K562 (cell line): Measurements from ENCODE around the gene SNRNP40. TPM values are rescaled to one million over a fixed set of nuclear protein-coding genes. Genes with fewer than 3 reads are reported as not detected.

Experiments
- CHD4 ChIP-seq: fragments of 200-600 bp; sonication (generic); IDR thresholded peaks from 3 replicates; pipeline ENCODE4 v1.6.1; 2012; ENCODE audit warnings: low read depth, mild to moderate bottlenecking, mixed read lengths, low read length, inconsistent platforms; ENCODE audit not compliant: insufficient read depth, insufficient replicate concordance, poor library complexity, severe bottlenecking
- HNRNPK ChIP-seq: fragments of 200-400 bp; formaldehyde crosslinking; IDR thresholded peaks from one replicate; pipeline ENCODE4 v1.6.1; 2018; ENCODE audit warnings: mild to moderate bottlenecking, low read depth, low read length; ENCODE audit not compliant: poor library complexity, severe bottlenecking
- TAF9B ChIP-seq: fragments of 450-650 bp; IDR thresholded peaks from 2 replicates; pipeline ENCODE4 v1.6.1; 2018; ENCODE audit warnings: mild to moderate bottlenecking; ENCODE audit not compliant: partially characterized antibody
- ZBTB1 ChIP-seq: sonication (generic); formaldehyde crosslinking; IDR thresholded peaks from 2 replicates; pipeline ENCODE4 v1.8.1; 2023; ENCODE audit warnings: missing genetic modification reagents, low read depth, mild to moderate bottlenecking, borderline replicate concordance
- ZNF12 ChIP-seq: sonication (generic); formaldehyde crosslinking; IDR thresholded peaks from 2 replicates; pipeline ENCODE4 v1.4.0; 2020; ENCODE audit warnings: mild to moderate bottlenecking, missing genetic modification reagents
- ZNF23 ChIP-seq: fragments of 250-450 bp; sonication (Bioruptor Pico); IDR thresholded peaks from 2 replicates; pipeline ENCODE4 v1.4.0; 2020; ENCODE audit warnings: mild to moderate bottlenecking
- ZNF3 ChIP-seq: fragments of 250-450 bp; sonication (Bioruptor Pico); IDR thresholded peaks from 2 replicates; pipeline ENCODE4 v1.5.0; 2021; ENCODE audit warnings: mild to moderate bottlenecking, moderate library complexity
- polyA plus RNA-seq, 8 experiments: library from polyadenylated mRNA; depleted of rRNA in 4 of 8; stranded (reverse) in 5 of 8; unstranded in 3 of 8; fragments of >200 nt; fragmentation: Nextera tagmentation in 2 of 8; fragmentation: Illumina TruSeq in 1 of 8; extraction: Ambion mirVana in 2 of 8; extraction: Trizol in 1 of 8; gene quantifications; 2 replicates each; pipeline versions ENCODE4 v1.2.1 to v1.2.3, GENCODE V29; 2011 to 2014; ENCODE audit warnings: inconsistent platforms in 1 of 8, missing spikeins in 1 of 8
- total RNA-seq, 7 experiments: library from RNA; depleted of rRNA in 6 of 7; stranded (reverse); fragments of >200 nt in 6 of 7; fragmentation: Illumina TruSeq in 2 of 7; extraction: Trizol in 2 of 7; gene quantifications; 2 replicates each; pipeline versions ENCODE4 v1.2.1 to v1.2.3, GENCODE V29; 2011 to 2021; ENCODE audit warnings: low replicate concordance in 1 of 7
- TF ChIP-seq, protein P1 (sequence below): sonication (generic); formaldehyde crosslinking; IDR thresholded peaks from 2 replicates; pipeline ENCODE4 v1.8.1; 2023; ENCODE audit warnings: mild to moderate bottlenecking, missing genetic modification reagents
- TF ChIP-seq, protein P2 (sequence below): fragments of 450-650 bp; IDR thresholded peaks from 2 replicates; pipeline ENCODE4 v1.6.1; 2016; ENCODE audit warnings: mild to moderate bottlenecking, moderate library complexity
- TF ChIP-seq, protein P3 (sequence below): fragments of 250-450 bp; sonication (Bioruptor Pico); IDR thresholded peaks from 2 replicates; pipeline ENCODE4 v1.4.0; 2020

SNRNP40 gene
- total and polyA plus RNA-seq, 9 of the 15 experiments (the other 6 are each of a cell fraction or from before 2014, with no cell fraction given), result 48.7 to 278 (median 163) TPM

DNA sequence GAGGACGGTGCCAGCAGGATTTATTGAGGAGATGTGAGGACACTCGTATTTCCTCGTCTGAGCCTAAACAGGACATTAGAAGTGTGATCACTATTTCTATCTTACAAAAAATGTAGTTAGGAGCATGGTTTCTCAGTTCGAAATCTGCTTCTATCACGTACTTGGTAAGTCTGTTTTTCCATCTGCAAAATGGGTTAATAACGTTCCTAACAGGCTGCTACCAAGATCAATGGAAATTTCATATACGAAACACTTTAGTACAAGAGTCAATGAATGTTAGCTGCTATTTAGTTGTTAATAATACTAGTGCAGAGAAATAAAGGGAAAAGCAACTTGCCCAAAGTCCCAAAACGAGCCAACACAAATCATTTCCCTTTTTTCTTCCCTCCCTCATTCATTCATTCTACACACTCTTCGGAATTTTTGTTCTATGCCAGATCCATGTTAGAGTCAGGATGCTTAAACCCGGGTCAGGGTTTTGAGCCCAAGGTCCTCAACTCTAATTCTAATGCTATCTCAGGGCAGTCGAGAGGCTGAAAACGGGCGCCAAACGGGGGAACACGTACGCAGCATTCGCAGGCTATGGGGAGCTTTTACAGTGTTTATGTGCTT lies 608 bp downstream of the SNRNP40 start (continued):
- TF ChIP-seq ZBTB1 (CRISPR knock-in tag) (no peak), TAF9B (no peak), HNRNPK (no peak), ZNF23 (CRISPR knock-in tag) (no peak), ZNF3 (CRISPR knock-in tag) (no peak), CHD4 (no peak), ZNF12 (no peak)
- TF ChIP-seq, protein P1, sequence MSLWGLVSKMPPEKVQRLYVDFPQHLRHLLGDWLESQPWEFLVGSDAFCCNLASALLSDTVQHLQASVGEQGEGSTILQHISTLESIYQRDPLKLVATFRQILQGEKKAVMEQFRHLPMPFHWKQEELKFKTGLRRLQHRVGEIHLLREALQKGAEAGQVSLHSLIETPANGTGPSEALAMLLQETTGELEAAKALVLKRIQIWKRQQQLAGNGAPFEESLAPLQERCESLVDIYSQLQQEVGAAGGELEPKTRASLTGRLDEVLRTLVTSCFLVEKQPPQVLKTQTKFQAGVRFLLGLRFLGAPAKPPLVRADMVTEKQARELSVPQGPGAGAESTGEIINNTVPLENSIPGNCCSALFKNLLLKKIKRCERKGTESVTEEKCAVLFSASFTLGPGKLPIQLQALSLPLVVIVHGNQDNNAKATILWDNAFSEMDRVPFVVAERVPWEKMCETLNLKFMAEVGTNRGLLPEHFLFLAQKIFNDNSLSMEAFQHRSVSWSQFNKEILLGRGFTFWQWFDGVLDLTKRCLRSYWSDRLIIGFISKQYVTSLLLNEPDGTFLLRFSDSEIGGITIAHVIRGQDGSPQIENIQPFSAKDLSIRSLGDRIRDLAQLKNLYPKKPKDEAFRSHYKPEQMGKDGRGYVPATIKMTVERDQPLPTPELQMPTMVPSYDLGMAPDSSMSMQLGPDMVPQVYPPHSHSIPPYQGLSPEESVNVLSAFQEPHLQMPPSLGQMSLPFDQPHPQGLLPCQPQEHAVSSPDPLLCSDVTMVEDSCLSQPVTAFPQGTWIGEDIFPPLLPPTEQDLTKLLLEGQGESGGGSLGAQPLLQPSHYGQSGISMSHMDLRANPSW (CRISPR knock-in tag), result no peak
- TF ChIP-seq, protein P2, sequence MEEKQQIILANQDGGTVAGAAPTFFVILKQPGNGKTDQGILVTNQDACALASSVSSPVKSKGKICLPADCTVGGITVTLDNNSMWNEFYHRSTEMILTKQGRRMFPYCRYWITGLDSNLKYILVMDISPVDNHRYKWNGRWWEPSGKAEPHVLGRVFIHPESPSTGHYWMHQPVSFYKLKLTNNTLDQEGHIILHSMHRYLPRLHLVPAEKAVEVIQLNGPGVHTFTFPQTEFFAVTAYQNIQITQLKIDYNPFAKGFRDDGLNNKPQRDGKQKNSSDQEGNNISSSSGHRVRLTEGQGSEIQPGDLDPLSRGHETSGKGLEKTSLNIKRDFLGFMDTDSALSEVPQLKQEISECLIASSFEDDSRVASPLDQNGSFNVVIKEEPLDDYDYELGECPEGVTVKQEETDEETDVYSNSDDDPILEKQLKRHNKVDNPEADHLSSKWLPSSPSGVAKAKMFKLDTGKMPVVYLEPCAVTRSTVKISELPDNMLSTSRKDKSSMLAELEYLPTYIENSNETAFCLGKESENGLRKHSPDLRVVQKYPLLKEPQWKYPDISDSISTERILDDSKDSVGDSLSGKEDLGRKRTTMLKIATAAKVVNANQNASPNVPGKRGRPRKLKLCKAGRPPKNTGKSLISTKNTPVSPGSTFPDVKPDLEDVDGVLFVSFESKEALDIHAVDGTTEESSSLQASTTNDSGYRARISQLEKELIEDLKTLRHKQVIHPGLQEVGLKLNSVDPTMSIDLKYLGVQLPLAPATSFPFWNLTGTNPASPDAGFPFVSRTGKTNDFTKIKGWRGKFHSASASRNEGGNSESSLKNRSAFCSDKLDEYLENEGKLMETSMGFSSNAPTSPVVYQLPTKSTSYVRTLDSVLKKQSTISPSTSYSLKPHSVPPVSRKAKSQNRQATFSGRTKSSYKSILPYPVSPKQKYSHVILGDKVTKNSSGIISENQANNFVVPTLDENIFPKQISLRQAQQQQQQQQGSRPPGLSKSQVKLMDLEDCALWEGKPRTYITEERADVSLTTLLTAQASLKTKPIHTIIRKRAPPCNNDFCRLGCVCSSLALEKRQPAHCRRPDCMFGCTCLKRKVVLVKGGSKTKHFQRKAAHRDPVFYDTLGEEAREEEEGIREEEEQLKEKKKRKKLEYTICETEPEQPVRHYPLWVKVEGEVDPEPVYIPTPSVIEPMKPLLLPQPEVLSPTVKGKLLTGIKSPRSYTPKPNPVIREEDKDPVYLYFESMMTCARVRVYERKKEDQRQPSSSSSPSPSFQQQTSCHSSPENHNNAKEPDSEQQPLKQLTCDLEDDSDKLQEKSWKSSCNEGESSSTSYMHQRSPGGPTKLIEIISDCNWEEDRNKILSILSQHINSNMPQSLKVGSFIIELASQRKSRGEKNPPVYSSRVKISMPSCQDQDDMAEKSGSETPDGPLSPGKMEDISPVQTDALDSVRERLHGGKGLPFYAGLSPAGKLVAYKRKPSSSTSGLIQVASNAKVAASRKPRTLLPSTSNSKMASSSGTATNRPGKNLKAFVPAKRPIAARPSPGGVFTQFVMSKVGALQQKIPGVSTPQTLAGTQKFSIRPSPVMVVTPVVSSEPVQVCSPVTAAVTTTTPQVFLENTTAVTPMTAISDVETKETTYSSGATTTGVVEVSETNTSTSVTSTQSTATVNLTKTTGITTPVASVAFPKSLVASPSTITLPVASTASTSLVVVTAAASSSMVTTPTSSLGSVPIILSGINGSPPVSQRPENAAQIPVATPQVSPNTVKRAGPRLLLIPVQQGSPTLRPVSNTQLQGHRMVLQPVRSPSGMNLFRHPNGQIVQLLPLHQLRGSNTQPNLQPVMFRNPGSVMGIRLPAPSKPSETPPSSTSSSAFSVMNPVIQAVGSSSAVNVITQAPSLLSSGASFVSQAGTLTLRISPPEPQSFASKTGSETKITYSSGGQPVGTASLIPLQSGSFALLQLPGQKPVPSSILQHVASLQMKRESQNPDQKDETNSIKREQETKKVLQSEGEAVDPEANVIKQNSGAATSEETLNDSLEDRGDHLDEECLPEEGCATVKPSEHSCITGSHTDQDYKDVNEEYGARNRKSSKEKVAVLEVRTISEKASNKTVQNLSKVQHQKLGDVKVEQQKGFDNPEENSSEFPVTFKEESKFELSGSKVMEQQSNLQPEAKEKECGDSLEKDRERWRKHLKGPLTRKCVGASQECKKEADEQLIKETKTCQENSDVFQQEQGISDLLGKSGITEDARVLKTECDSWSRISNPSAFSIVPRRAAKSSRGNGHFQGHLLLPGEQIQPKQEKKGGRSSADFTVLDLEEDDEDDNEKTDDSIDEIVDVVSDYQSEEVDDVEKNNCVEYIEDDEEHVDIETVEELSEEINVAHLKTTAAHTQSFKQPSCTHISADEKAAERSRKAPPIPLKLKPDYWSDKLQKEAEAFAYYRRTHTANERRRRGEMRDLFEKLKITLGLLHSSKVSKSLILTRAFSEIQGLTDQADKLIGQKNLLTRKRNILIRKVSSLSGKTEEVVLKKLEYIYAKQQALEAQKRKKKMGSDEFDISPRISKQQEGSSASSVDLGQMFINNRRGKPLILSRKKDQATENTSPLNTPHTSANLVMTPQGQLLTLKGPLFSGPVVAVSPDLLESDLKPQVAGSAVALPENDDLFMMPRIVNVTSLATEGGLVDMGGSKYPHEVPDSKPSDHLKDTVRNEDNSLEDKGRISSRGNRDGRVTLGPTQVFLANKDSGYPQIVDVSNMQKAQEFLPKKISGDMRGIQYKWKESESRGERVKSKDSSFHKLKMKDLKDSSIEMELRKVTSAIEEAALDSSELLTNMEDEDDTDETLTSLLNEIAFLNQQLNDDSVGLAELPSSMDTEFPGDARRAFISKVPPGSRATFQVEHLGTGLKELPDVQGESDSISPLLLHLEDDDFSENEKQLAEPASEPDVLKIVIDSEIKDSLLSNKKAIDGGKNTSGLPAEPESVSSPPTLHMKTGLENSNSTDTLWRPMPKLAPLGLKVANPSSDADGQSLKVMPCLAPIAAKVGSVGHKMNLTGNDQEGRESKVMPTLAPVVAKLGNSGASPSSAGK, result no peak
- TF ChIP-seq, protein P3, sequence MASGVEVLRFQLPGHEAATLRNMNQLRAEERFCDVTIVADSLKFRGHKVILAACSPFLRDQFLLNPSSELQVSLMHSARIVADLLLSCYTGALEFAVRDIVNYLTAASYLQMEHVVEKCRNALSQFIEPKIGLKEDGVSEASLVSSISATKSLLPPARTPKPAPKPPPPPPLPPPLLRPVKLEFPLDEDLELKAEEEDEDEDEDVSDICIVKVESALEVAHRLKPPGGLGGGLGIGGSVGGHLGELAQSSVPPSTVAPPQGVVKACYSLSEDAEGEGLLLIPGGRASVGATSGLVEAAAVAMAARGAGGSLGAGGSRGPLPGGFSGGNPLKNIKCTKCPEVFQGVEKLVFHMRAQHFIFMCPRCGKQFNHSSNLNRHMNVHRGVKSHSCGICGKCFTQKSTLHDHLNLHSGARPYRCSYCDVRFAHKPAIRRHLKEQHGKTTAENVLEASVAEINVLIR (CRISPR knock-in tag), result no peak
